ENCODE measurements around the gene ZMYND19.

DNA sequence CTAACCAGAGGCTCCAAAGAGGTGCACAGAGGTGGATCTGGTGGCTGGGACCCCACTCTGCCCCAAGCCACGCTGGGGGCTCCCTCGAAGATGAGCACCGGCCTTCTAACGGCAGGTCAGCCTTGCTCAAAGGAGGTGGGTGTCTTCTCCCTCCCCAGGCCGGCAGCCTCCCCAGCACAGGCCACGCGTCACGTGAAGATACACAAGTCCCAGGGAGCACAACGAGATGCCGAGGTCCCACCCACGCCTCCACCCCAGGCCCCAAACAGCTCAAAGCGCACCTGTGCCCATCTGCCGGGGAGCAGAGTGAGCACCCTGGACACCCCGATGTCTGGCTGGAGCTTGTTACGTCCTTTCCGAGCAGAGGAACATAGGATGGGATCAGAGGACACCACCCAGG, 52.3 kb downstream of the ZMYND19 start:
- TF ChIP-seq, protein P1, sequence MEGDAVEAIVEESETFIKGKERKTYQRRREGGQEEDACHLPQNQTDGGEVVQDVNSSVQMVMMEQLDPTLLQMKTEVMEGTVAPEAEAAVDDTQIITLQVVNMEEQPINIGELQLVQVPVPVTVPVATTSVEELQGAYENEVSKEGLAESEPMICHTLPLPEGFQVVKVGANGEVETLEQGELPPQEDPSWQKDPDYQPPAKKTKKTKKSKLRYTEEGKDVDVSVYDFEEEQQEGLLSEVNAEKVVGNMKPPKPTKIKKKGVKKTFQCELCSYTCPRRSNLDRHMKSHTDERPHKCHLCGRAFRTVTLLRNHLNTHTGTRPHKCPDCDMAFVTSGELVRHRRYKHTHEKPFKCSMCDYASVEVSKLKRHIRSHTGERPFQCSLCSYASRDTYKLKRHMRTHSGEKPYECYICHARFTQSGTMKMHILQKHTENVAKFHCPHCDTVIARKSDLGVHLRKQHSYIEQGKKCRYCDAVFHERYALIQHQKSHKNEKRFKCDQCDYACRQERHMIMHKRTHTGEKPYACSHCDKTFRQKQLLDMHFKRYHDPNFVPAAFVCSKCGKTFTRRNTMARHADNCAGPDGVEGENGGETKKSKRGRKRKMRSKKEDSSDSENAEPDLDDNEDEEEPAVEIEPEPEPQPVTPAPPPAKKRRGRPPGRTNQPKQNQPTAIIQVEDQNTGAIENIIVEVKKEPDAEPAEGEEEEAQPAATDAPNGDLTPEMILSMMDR (IDR thresholded peaks at IDR 0.05; ENCODE audit: low read depth, low read length, poor library complexity, severe bottlenecking) = no peak
- TF ChIP-seq EZH2phosphoT487 (IDR thresholded peaks at IDR 0.05; ENCODE audit: borderline replicate concordance, low read length) = no peak
